8988T (cell line): ENCODE data around the gene HDDC3.
"Not testable (repeated sequence)": the region's sequence is repeated elsewhere in the genome, so short reads cannot be mapped to it uniquely, and the experiment has no call there.

ENCODE experiments used
- DNase-seq: peaks from one replicate; pipeline ENCODE4 v3.0.0; 2011

Gene HDDC3

DNA sequence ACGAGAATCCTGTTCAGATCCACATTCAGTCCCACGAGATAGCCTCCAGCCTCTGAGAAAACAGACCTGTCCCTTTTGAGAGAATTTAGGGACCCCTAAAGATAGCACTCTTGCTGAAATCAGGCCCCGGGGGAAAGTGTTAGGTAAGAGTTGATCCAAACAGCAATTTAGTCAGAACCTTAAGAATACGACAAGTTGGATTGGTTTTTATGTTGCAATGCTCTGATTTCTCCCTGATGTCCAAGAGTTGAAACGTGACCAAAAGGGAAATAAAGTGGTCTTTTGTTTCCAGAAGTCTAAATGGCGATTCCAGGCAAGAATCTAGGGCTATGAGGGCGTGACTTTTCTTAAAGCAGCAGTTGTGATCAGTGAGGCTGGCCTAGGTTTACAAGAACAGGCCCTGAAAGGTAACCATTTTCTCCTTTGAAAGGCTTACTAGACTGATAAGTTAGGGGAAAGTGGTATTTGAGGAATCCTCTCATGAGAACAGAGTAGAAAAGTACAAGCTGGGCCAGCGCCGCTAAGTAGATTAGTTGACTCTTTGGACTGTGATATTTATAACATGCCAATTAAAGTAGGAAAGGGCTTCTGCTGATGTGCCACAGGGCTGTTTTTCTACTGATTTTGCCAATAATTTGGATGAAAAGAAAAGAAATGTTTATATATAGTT lies 24.4 kb downstream of the HDDC3 start:
- DNase-seq = no peak

DNA sequence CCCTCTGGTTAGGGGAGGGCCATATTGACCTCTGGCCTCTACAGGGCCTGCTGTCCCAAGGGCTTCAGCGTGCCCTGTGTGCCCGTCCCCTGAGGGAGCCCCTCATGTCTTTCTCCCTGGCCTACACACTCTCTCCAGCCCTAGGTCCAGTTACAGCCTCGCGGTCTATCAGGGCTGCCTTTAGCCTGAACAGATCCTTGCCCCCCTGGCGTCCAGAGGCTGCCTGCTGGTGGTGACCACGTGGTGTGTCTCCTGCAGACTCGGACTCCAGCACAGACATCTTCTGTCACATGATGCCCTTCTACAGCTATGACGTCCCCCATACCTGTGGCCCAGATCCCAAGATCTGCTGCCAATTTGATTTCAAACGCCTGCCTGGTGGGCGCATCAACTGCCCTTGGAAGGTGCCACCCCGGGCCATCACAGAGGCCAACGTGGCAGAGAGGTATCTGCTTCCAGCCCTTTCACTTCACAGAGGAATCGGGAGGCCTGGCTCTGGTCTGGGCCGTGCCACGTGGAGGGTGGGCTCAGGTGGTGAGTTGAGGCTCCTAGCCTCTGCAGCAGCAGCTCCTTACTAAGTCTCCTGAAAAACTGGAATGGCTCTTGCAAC lies 25.2 kb downstream of the HDDC3 start:
- no peak for DNase-seq

DNA sequence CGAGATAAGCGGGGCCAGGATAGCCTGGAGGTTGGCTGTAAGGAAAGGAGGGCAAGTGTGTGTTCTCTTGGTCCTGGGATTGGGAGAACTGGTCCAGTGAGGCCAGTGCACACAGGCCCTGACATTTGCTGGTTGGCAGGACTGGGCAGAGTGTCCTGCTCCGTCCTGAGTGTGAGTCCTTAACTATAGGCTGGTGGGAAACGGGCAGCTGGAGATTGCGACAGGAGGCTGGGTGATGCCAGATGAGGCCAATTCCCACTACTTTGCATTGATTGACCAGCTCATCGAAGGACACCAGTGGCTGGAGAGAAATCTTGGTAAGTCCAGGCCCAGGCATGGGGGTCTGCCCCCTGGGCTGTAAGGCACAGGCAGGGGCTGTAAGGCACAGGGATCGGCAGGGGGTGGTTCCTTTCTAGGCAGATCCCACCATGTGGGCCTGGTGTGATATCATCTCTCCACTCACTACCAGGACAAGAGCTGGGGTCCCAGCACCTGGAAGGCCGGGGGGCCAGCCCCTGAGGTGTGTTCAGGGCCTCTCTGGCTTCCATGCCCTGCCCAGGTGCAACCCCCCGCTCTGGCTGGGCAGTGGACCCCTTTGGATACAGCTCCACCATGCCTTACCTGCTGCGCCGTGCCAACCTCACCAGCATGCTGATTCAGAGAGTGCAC lies 26.0 kb downstream of the HDDC3 start:
- no peak for DNase-seq

DNA sequence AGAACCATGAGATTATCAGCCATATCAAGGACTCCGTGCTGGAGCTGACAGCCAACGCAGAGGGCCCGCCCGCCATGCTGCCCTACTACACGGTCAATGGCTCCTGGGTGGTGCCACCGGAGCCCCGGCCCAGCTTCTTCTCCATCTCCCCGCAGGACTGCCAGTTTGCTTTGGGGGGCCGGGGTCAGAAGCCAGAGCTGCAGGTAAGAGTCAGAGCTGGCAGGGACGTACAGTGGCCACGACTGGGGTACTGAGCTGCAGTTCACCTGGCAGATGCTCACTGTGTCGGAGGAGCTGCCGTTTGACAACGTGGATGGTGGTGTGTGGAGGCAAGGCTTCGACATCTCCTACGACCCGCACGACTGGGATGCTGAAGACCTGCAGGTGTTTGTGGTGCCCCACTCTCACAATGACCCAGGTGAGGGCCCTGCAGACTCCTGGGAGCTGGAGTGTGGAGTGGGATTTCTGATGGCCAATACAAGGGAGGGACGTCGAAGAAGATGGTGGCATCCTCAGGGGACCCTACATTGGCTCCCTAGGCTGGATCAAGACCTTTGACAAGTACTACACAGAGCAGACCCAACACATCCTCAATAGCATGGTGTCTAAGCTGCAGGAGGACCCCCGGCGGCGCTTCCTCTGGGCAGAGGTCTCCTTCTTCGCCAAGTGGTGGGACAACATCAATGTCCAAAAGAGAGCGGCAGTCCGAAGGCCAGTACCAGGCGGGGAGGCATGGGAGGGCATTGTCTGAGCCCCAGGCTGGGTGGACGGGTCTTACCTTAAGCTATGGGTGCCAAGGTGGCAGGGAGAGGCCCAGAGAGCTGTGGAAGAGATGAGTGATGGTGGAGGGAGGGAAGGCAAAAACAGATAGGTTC lies 26.8 kb downstream of the HDDC3 start:
- DNase-seq = no peak

DNA sequence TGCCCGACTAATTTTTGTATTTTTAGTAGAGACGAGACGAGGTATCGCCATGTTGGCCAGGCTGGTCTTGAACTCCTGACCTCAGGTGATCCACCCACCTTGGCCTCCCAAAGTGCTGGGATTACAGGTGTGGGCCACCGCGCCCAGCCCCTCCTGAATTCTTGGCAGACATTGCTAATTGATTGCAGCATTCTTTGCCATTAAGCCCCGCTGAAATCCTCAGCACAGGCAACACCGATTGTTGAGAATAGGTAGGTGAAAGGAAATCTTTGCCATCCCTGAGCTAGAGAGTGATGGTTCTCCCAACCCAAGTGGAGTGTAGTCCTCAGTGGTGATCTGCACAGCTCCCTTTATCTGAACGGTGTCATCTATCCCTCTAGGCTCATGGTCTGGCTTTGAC lies 27.6 kb downstream of the HDDC3 start:
- no peak for DNase-seq

DNA sequence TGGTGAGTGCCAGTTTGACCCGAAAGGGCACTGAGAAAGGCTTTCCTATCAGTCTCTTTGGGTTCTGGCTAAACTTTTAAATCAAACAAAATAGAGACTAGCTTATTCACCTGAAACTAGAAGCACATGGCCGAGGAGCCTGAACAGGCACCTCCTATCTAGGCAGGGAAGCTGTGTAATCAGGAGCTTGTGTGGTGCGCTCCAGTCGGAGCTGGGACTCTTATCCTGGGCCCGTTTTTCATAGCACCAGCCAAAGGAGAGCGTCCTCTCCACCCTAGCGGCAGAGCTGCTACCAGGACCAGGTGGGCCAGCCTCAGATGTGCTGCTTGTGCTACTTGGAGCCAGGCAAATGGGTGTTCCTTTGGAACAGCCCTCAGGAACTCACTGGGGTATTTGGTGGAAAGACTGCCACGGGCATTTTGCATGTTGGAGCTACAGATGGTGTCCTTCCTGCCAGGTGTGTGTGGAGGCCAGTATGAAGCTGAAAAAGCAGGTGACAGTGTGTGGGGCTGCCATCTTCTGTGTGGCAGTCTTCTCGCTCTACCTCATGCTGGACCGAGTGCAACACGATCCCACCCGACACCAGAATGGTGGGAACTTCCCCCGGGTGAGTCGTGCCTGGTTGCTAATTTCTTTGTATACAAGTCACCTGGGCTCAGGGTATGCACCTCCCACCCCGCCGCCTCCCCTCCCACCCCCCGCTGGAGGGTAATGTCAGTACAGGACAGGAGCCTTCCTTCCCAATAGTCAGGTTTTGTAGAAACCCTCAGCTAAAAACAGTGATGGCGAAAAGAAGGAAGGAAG lies 28.4 kb downstream of the HDDC3 start:
- peak; percentile 75 for DNase-seq

DNA sequence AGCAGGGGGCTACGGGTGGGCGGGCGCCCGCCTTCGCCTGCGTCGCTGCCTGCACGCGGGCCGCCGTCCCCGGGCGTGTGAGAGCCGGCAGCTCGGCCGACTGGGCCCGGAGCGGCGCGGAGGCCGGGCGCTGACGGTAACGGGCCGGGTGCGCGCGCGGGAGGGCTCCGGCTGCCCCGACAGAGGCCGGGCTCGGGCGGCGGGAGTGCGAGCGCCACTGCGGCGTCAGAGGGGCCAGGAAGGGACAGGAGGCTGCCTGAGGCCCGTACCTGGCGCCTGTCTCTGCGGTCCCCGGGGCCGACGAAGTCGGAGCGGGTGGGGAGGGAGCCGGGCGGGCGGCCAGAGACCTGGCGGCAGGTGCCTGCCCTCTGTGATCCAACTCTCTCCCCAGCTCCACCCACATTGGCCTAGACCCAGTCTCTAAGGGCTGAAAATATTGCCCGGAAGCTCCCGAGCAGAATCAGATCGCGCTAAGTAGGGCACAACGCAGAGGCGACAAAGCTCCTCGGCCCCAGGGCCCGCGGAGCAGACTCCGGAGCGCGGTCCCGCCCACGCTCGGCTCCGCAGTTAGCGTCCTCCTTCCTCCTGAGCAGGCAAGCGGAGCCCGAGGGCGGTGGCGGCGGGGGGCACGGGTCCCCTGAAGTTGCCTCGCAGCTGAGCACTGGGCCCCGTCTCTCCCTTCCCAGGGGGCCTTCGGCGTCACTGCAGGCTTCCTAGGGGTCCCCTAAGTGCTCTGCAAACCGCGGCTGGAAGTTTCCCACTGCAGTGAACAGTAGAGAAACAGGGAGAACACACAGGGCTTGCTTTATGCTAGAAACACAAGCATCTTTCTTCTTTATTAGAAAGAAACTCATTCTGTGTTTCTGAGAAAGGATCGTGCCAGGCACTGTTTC lies 29.3 kb downstream of the HDDC3 start, which contains the start of gene MAN2A2:
Gene MAN2A2 (plus strand): TSS at position 463 of the 893 bp plus-strand sequence. CDS start 906 bp downstream, outside the sequence.
- DNase-seq = peak; percentile 57

DNA sequence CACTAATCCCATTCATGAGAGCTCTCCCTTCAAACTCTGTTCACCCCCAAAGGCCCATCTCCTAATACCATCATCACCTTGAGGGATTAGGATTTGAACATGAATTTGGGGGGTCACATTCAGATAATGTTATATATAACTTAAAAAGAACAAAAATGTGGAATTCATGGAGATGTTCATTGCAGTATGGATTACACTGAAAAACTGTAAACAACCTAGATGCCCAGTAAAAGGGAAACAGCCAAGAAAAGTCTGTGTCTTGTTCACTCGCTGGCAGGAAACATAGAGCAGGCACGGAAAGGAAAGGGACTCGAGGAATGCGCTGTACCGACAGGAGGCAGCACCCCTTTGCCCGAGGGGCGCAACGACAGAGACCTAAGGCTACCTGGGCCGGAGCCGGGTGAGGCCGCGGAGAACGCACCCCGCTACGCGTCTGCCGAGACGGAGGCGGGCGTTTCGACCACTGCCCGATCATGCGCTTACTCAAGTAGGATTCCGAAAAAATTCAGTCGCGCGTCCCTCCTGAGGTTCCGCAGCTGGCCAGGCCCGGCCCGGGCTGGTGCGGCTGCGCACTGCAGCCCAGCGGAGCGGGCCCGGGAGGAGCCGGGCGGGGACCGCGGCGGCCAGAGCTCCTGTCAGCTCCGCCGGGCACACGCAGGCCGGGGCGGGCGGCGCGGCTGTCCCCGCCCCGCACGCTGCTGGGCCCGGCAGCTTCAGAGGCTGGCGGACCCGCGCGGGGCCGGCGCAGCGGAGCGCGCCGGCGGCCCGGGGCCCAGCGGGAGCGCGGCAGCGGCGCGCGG lies 30.1 kb downstream of the HDDC3 start:
- peak; percentile 92 for DNase-seq

DNA sequence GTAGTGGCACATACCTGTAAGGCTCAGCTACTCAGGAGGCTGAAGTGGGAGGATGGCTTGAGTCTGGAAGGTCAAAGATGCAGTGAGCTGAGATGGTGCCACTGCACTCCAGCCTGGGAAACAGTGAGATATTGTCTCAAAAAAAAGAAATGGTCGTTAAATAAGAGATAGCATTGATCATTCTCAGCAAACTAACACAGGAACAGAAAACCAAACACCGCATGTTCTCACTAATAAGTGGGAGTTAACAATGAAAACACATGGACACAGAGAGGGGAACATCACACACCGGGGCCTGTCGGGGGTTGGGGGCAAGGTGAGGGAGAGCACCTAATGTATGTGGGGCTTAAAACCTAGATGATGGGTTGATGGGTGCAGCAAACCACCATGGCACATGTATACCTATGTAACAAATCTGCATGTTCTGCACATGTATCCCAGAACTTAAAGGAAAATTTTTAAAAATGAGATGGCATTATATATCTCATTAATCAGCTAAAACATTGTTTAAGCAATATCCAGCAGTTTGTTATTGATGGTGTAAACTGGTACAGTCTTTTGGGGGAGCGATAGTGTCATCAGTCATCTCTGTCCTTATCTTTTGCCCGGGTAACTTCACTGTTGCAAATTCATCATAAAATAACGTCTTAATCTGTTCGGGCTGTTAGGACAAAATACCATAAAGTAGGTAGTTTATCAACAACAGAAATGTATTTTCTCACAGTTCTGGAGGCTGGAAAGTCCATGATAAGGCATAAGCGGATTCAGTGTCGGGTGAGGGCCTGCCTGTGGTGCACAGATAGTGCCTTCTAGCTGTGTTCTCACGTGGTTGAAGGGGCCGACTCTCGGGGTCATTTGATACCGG lies 30.9 kb downstream of the HDDC3 start:
- no peak for DNase-seq

DNA sequence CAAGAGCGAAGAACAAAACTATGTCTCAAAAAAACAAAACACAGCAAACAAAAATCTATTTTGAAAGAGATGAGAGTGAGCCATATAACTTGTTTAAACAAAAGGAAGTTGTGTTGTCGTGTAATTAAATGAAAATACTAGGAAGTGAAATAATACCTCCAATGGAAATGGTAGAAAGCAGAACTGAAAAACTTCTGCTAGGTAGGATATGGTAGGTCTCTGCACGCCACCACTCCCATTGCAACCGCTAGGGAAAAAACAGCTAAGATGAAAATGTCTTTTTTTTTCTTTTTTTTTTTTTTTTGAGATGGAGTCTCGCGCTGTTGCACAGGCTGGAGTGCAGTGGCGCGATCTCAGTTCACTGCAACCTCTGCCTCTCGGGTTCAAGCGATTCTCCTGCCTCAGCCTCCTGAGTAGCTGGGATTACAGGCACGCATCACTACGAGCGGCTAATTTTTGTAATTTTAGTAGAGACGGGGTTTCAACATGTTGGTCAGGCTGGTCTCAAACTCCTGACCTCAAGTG lies 35.2 kb downstream of the HDDC3 start:
- DNase-seq = not testable (repeated sequence)

DNA sequence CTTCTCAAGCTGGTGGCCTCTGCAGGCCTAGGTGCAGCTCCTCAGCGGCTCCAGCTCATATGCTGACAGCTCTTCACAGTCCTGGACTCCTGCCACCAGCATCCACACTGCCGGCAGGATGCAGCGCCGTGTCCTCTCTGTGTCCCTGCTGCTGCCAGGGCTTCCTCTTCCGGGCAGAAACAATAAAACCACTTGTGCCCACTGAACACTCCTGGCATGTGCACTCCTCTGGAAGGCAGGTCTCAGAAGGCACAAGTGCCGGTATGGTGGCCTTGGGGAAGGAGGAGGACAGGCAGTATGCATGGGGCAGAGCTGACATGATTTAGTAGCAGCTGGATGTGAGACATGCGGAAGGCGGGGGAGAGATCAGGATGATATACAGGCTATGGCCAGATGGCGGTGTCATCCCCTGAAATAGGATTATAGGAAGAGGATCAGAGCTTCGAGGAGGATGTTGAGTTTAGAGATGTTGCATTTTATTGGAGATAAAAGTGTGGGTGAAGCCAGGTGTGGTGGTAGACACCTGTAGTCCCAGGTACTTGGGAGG lies 36.7 kb downstream of the HDDC3 start:
- no peak for DNase-seq

DNA sequence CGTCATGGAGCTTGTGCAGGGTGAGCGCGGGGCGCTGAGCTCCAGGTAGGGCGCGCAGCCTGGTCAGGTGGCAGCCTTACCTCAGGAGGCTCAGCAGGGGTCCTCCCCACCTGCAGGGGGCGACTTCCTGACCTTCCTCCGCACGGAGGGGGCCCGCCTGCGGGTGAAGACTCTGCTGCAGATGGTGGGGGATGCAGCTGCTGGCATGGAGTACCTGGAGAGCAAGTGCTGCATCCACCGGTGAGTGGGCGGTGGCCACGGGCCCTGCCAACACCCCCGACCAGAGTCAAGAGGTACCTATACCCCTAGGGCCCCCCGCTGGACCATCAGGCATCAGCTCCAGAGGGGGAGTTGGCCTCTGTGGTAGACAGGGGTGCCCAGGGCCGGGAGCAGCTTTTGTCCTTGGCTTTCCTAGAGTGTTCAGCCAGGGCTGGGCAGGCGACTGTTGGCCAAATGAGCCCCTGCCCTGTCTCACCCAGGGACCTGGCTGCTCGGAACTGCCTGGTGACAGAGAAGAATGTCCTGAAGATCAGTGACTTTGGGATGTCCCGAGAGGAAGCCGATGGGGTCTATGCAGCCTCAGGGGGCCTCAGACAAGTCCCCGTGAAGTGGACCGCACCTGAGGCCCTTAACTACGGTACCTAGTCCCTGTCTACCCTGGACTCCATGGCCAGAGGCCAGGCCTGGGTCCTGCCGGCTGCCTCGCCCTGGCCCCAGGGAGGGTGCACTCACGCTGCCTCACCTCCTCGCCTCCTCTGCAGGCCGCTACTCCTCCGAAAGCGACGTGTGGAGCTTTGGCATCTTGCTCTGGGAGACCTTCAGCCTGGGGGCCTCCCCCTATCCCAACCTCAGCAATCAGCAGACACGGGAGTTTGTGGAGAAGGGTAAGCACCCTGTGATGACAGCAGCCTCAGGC lies 38.9 kb downstream of the HDDC3 start:
- DNase-seq = no peak

DNA sequence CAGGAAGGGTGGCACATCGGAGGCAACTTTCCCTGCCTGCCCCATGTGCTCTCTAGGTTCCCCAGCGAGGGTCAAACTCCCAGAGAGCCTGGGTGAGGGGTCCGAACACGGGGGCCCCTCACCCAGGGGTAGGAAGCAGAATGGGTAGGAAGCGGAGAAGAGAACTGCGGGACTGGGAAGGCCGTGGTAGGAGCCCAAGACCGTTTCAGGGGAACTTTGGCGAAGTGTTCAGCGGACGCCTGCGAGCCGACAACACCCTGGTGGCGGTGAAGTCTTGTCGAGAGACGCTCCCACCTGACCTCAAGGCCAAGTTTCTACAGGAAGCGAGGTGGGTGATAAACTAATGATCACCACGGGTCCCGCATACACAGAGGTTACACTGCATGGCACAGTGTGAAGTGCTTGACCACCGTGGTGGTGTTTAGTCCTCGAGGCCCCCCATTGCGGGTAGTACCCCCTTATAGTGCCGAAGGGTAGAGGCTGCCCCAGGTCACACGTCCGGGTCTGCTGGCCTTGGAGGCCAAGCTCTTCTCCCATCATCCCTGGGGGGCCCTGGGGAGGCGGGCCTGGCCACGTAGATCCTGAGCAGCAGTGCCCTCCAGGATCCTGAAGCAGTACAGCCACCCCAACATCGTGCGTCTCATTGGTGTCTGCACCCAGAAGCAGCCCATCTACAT lies 39.7 kb downstream of the HDDC3 start:
- no peak for DNase-seq

DNA sequence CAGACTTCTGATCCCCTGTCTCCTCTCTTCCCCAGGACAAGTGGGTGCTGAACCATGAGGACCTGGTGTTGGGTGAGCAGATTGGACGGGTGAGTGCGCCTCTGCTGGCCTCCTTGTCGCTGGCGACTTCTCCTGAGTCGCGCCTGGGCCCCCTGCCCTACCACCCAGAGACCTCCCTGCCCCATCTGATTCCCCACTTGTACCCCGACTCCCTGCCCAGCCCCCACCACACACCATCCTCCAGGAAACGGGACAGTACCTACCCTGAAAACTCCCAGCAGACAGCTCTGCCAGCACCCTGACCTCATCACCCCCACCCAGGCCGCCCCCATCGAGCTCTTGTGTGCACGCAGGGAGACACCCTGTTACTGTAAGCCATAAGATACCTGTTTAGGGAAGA lies 40.3 kb downstream of the HDDC3 start:
- DNase-seq = no peak

DNA sequence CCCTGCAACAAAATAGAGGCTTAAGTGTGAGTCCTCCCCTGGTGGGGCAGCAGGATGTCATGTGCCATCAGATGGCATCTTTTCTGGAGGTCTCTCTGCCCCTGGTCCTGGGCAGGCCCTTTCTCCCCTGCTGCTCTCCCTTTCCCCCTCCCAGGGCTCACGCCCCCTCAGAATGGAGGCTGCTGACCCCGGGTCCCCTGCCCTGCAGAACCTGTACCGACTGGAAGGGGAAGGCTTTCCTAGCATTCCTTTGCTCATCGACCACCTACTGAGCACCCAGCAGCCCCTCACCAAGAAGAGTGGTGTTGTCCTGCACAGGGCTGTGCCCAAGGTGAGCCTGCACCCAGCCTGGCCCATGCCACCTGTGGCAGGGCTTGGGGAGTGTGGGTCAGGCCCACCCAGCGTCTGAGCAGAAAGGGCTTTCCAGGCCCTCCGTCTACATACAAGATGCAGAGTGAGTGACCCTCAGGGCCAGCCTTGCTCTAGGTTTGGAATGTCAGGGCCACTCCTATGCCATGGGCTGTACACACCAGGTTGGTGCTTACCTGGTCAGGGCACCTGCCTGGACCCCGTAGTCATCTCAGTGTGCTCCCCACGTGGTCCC lies 40.9 kb downstream of the HDDC3 start:
- DNase-seq = no peak

DNA sequence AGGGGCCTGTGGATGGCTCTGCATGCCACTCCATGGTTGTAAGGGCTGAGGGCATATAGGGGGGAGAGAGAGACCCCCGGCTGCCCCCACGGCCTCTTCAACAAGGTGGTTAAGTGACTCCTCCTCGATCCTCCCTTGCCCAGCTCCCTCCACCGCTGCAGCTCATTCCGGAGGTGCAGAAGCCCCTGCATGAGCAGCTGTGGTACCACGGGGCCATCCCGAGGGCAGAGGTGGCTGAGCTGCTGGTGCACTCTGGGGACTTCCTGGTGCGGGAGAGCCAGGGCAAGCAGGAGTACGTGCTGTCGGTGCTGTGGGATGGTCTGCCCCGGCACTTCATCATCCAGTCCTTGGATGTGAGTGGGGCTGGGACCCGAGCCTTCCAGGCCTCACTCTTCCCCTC lies 41.5 kb downstream of the HDDC3 start:
- DNase-seq = no peak
